GM23338 (cell line): ENCODE data around the gene PCSK5. TPM values are rescaled to one million over a fixed set of nuclear protein-coding genes. Genes with fewer than 3 reads are reported as not detected.

ENCODE experiments used
- CREB1 ChIP-seq: fragments of 250-450 bp; sonication (Bioruptor Pico); IDR thresholded peaks from 2 replicates; pipeline ENCODE4 v1.5.0; 2020; ENCODE audit warnings: low read depth, mild to moderate bottlenecking, moderate library complexity
- EZH2 ChIP-seq: fragments of 200-600 bp; sonication (generic); IDR thresholded peaks from one replicate; pipeline ENCODE4 v1.8.0; 2017; ENCODE audit warnings: antibody characterized with exemption, mild to moderate bottlenecking, low read depth; ENCODE audit not compliant: unreplicated experiment
- JUNB ChIP-seq: IDR thresholded peaks from one replicate; pipeline ENCODE4 v1.6.1; 2016; ENCODE audit warnings: antibody characterized with exemption; ENCODE audit not compliant: unreplicated experiment
- NANOG ChIP-seq: IDR thresholded peaks from 2 replicates; pipeline ENCODE4 v1.6.1; 2016; ENCODE audit warnings: antibody characterized with exemption, borderline replicate concordance
- STAT1 ChIP-seq: IDR thresholded peaks from one replicate; pipeline ENCODE4 v1.6.1; 2016; ENCODE audit warnings: antibody characterized with exemption; ENCODE audit not compliant: unreplicated experiment
- ZNF114 ChIP-seq: fragments of 250-450 bp; sonication (Bioruptor Pico); IDR thresholded peaks from 2 replicates; pipeline ENCODE4 v1.5.0; 2020; ENCODE audit warnings: mild to moderate bottlenecking, moderate library complexity
- polyA plus RNA-seq: library from polyadenylated mRNA; unstranded; fragments of >200 nt; fragmentation: Nextera tagmentation; extraction: Ambion mirVana; gene quantifications from 2 replicates; pipeline ENCODE4 v1.2.1, GENCODE V29; 2016
- total RNA-seq: library from RNA; depleted of rRNA; stranded (reverse); fragments of >200 nt; shearing (Covaris generic); gene quantifications from 2 replicates; pipeline ENCODE4 v1.2.3, GENCODE V29; 2014
- TF ChIP-seq, protein P1 (sequence below): fragments of 250-450 bp; sonication (Bioruptor Pico); IDR thresholded peaks from 2 replicates; pipeline ENCODE4 v1.5.0; 2020; ENCODE audit warnings: mild to moderate bottlenecking, moderate library complexity
- TF ChIP-seq, protein P2 (sequence below): IDR thresholded peaks from 2 replicates; pipeline ENCODE4 v1.6.1; 2016; ENCODE audit warnings: antibody characterized with exemption
- TF ChIP-seq, protein P3 (sequence below), 2 experiments: fragments of 200-600 bp in 1 of 2; sonication (generic) in 1 of 2; conservative IDR thresholded peaks; 2 replicates each; pipeline versions ENCODE4 v1.5.1 to v1.6.1; 2016 to 2017; ENCODE audit warnings: antibody characterized with exemption in 2 of 2, low read depth in 2 of 2, mild to moderate bottlenecking in 2 of 2, moderate library complexity in 1 of 2

Gene PCSK5
- total and polyA plus RNA-seq, 2 experiments from 2014 or later = 12.3 to 34.8 TPM

DNA sequence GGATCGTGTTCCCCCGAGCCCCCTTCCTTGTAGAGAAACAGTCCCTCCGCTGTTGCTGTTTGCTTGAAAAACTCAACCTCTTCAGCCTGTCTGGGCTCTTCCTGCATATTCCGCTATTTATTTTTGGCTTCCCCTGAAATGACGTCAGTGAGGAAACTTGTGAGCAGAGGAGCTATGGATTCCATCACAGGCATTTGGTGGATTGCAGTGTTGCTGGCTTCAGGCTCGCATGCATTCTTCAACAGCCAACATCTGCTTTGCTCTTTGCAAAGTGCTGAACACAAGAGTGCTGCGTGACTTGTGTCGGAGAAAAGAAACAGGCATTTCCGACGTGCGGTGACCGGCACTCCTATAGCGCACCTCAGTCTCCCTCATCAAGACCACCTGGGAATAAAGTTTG, 271.1 kb downstream of the PCSK5 start (continued):
- TF ChIP-seq, protein P1, sequence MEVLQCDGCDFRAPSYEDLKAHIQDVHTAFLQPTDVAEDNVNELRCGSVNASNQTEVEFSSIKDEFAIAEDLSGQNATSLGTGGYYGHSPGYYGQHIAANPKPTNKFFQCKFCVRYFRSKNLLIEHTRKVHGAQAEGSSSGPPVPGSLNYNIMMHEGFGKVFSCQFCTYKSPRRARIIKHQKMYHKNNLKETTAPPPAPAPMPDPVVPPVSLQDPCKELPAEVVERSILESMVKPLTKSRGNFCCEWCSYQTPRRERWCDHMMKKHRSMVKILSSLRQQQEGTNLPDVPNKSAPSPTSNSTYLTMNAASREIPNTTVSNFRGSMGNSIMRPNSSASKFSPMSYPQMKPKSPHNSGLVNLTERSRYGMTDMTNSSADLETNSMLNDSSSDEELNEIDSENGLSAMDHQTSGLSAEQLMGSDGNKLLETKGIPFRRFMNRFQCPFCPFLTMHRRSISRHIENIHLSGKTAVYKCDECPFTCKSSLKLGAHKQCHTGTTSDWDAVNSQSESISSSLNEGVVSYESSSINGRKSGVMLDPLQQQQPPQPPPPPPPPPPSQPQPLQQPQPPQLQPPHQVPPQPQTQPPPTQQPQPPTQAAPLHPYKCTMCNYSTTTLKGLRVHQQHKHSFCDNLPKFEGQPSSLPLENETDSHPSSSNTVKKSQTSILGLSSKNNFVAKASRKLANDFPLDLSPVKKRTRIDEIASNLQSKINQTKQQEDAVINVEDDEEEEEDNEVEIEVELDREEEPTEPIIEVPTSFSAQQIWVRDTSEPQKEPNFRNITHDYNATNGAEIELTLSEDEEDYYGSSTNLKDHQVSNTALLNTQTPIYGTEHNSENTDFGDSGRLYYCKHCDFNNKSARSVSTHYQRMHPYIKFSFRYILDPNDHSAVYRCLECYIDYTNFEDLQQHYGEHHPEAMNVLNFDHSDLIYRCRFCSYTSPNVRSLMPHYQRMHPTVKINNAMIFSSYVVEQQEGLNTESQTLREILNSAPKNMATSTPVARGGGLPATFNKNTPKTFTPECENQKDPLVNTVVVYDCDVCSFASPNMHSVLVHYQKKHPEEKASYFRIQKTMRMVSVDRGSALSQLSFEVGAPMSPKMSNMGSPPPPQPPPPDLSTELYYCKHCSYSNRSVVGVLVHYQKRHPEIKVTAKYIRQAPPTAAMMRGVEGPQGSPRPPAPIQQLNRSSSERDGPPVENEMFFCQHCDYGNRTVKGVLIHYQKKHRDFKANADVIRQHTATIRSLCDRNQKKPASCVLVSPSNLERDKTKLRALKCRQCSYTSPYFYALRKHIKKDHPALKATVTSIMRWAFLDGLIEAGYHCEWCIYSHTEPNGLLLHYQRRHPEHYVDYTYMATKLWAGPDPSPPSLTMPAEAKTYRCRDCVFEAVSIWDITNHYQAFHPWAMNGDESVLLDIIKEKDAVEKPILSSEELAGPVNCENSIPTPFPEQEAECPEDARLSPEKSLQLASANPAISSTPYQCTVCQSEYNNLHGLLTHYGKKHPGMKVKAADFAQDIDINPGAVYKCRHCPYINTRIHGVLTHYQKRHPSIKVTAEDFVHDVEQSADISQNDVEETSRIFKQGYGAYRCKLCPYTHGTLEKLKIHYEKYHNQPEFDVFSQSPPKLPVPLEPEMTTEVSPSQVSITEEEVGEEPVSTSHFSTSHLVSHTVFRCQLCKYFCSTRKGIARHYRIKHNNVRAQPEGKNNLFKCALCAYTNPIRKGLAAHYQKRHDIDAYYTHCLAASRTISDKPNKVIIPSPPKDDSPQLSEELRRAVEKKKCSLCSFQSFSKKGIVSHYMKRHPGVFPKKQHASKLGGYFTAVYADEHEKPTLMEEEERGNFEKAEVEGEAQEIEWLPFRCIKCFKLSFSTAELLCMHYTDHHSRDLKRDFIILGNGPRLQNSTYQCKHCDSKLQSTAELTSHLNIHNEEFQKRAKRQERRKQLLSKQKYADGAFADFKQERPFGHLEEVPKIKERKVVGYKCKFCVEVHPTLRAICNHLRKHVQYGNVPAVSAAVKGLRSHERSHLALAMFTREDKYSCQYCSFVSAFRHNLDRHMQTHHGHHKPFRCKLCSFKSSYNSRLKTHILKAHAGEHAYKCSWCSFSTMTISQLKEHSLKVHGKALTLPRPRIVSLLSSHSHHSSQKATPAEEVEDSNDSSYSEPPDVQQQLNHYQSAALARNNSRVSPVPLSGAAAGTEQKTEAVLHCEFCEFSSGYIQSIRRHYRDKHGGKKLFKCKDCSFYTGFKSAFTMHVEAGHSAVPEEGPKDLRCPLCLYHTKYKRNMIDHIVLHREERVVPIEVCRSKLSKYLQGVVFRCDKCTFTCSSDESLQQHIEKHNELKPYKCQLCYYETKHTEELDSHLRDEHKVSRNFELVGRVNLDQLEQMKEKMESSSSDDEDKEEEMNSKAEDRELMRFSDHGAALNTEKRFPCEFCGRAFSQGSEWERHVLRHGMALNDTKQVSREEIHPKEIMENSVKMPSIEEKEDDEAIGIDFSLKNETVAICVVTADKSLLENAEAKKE (CRISPR knock-in tag) = no peak
- TF ChIP-seq EZH2 (no peak), NANOG (no peak), ZNF114 (CRISPR knock-in tag) (no peak), STAT1 (no peak), CREB1 (CRISPR knock-in tag) (no peak), JUNB (no peak)
- TF ChIP-seq, protein P2, sequence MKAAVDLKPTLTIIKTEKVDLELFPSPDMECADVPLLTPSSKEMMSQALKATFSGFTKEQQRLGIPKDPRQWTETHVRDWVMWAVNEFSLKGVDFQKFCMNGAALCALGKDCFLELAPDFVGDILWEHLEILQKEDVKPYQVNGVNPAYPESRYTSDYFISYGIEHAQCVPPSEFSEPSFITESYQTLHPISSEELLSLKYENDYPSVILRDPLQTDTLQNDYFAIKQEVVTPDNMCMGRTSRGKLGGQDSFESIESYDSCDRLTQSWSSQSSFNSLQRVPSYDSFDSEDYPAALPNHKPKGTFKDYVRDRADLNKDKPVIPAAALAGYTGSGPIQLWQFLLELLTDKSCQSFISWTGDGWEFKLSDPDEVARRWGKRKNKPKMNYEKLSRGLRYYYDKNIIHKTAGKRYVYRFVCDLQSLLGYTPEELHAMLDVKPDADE = no peak
- TF ChIP-seq, protein P3, sequence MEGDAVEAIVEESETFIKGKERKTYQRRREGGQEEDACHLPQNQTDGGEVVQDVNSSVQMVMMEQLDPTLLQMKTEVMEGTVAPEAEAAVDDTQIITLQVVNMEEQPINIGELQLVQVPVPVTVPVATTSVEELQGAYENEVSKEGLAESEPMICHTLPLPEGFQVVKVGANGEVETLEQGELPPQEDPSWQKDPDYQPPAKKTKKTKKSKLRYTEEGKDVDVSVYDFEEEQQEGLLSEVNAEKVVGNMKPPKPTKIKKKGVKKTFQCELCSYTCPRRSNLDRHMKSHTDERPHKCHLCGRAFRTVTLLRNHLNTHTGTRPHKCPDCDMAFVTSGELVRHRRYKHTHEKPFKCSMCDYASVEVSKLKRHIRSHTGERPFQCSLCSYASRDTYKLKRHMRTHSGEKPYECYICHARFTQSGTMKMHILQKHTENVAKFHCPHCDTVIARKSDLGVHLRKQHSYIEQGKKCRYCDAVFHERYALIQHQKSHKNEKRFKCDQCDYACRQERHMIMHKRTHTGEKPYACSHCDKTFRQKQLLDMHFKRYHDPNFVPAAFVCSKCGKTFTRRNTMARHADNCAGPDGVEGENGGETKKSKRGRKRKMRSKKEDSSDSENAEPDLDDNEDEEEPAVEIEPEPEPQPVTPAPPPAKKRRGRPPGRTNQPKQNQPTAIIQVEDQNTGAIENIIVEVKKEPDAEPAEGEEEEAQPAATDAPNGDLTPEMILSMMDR (conservative IDR thresholded peaks at IDR 0.05; ENCODE audit: low read depth in 2 of 2) = no peak
